ENCODE measurements around the gene CTNND2. TPM values are rescaled to one million over a fixed set of nuclear protein-coding genes. Genes with fewer than 3 reads are reported as not detected.

CTNND2 gene
- total and polyA plus RNA-seq, 9 of the 15 experiments (the other 6 are each of a cell fraction or from before 2014, with no cell fraction given) = 0.03 to 0.35 TPM; not detected in 7

DNA sequence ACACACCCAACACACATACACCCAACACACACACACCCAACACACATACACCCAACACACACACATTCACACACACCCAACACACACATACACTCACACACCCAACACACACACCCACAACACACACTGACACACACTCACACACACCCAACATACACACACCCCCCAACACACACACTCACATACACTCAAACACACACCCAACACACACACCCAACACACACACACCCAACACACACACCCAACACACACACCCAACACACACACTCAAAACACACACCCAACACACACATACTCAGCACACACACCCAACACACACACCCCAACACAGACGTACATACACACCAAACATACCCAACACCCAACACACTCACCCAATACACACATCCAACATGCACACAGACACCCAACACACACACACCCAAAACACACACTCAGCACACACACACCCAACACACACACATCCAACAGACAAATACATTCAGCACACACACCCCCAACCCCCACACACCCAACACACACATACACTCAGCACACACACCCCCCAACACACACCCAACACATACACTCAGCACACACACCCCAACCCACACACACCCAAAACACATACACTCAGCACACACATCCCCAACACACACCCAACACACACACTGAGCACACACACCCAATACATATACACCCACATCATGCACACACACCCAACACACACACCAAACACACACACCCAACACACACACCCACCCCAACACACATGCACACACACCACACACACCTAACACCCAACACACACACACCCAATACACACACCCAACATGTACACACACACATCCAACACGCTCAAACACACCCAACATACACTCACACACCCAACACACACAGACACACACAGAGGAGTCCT lies 663.7 kb downstream of the CTNND2 start:
- Histone ChIP-seq H3K4me2 (ENCODE audit: insufficient read depth, low read length) (no peak overlapping the region), H4K20me1 (replicated peaks; ENCODE audit: control insufficient read depth, insufficient read depth, low read length) (no peaks in the 10 kb centered on the region), H3K27ac (ENCODE audit: extremely low read depth, low read depth, low read length) (no peak overlapping the region), H3K4me1 (replicated peaks in 1 of 2; ENCODE audit: control insufficient read depth in 2 of 2, insufficient read depth in 2 of 2, low read length in 2 of 2) (no peaks in the 10 kb centered on the region), H3K9me1 (ENCODE audit: control insufficient read depth, insufficient read depth, low read length) (no peaks in the 10 kb centered on the region), H3K79me2 (ENCODE audit: control insufficient read depth, insufficient read depth, low read length) (no peaks in the 10 kb centered on the region), H3K9ac (ENCODE audit: insufficient read depth in 1 of 2, low read depth in 2 of 2, low read length in 2 of 2) (no peak overlapping the region), H3K4me3 (no peak overlapping the region), H3K36me3 (ENCODE audit: control insufficient read depth, insufficient read depth, low read length) (no peaks in the 10 kb centered on the region), H3K27me3 (ENCODE audit: control insufficient read depth in 2 of 2, insufficient read depth in 2 of 2, low read length in 2 of 2) (no peaks in the 10 kb centered on the region), H3K9me3 (replicated peaks; ENCODE audit: control insufficient read depth, insufficient read depth, low read depth, low read length) (no peaks in the 10 kb centered on the region), H2AFZ (ENCODE audit: low read depth, low read length) (no peak overlapping the region)
- no peak for DNase-seq (ENCODE audit: extremely low read depth in 1 of 4, low spot score in 3 of 4)
- WGBS (ENCODE audit: insufficient coverage, low coverage, missing lambda C conversion rate) = 0% methylated on average over 2 of the region's 2 CpGs
- intact Hi-C loops (cut with micrococcal nuclease) (no loop called here), in situ Hi-C loops (cut with MboI) (no loop called here)
- BruUV-seq (replicated peaks) = no TSS peak
- FAIRE-seq = peak; percentile 68
- no peak for ATAC-seq
- ChIA-PET CTCF (ENCODE audit: low intra/inter-chr PET ratio) (no interaction called here), POLR2A (no interaction called here)
- TF ChIP-seq SRF (CRISPR knock-in tag; IDR thresholded peaks at IDR 0.05) (no peak), FOXA1 (IDR thresholded peaks at IDR 0.05; ENCODE audit: borderline replicate concordance) (no peak), ZZZ3 (IDR thresholded peaks at IDR 0.05) (no peak), ZFP36 (IDR thresholded peaks at IDR 0.05; ENCODE audit: low read depth, low read length, partially characterized antibody) (no peak), GTF2F1 (IDR thresholded peaks at IDR 0.05; ENCODE audit: low read depth, low read length) (no peak), ARHGAP35 (IDR thresholded peaks at IDR 0.05; ENCODE audit: partially characterized antibody) (no peak), KAT2B (IDR thresholded peaks at IDR 0.05; ENCODE audit: low read depth, low read length) (no peak), ZNF140 (CRISPR knock-in tag; IDR thresholded peaks at IDR 0.05) (no peak), IRF2 (CRISPR knock-in tag; IDR thresholded peaks at IDR 0.05) (no peak), CBX1 (IDR thresholded peaks at IDR 0.05; ENCODE audit: low read depth) (0 out of 2 replicates have a peak, but pooled peaks have one; percentile 26)
- TF ChIP-seq, protein P1, sequence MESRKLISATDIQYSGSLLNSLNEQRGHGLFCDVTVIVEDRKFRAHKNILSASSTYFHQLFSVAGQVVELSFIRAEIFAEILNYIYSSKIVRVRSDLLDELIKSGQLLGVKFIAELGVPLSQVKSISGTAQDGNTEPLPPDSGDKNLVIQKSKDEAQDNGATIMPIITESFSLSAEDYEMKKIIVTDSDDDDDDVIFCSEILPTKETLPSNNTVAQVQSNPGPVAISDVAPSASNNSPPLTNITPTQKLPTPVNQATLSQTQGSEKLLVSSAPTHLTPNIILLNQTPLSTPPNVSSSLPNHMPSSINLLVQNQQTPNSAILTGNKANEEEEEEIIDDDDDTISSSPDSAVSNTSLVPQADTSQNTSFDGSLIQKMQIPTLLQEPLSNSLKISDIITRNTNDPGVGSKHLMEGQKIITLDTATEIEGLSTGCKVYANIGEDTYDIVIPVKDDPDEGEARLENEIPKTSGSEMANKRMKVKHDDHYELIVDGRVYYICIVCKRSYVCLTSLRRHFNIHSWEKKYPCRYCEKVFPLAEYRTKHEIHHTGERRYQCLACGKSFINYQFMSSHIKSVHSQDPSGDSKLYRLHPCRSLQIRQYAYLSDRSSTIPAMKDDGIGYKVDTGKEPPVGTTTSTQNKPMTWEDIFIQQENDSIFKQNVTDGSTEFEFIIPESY (CRISPR knock-in tag; IDR thresholded peaks at IDR 0.05) = no peak
- TF ChIP-seq, protein P2, sequence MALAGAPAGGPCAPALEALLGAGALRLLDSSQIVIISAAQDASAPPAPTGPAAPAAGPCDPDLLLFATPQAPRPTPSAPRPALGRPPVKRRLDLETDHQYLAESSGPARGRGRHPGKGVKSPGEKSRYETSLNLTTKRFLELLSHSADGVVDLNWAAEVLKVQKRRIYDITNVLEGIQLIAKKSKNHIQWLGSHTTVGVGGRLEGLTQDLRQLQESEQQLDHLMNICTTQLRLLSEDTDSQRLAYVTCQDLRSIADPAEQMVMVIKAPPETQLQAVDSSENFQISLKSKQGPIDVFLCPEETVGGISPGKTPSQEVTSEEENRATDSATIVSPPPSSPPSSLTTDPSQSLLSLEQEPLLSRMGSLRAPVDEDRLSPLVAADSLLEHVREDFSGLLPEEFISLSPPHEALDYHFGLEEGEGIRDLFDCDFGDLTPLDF (CRISPR knock-in tag; IDR thresholded peaks at IDR 0.05) = no peak
- TF ChIP-seq, protein P3, sequence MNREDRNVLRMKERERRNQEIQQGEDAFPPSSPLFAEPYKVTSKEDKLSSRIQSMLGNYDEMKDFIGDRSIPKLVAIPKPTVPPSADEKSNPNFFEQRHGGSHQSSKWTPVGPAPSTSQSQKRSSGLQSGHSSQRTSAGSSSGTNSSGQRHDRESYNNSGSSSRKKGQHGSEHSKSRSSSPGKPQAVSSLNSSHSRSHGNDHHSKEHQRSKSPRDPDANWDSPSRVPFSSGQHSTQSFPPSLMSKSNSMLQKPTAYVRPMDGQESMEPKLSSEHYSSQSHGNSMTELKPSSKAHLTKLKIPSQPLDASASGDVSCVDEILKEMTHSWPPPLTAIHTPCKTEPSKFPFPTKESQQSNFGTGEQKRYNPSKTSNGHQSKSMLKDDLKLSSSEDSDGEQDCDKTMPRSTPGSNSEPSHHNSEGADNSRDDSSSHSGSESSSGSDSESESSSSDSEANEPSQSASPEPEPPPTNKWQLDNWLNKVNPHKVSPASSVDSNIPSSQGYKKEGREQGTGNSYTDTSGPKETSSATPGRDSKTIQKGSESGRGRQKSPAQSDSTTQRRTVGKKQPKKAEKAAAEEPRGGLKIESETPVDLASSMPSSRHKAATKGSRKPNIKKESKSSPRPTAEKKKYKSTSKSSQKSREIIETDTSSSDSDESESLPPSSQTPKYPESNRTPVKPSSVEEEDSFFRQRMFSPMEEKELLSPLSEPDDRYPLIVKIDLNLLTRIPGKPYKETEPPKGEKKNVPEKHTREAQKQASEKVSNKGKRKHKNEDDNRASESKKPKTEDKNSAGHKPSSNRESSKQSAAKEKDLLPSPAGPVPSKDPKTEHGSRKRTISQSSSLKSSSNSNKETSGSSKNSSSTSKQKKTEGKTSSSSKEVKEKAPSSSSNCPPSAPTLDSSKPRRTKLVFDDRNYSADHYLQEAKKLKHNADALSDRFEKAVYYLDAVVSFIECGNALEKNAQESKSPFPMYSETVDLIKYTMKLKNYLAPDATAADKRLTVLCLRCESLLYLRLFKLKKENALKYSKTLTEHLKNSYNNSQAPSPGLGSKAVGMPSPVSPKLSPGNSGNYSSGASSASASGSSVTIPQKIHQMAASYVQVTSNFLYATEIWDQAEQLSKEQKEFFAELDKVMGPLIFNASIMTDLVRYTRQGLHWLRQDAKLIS (CRISPR knock-in tag; IDR thresholded peaks at IDR 0.05) = no peak

All from K562 (cell line).